GM06990 (cell line): ENCODE measurements around the gene KIF5C.

Experiments
- DNase-seq: peaks from one replicate; pipeline ENCODE4 v3.0.0-alpha.2; 2011; ENCODE audit not compliant: insufficient read length; ENCODE audit errors: extremely low read depth
- H3K27me3 ChIP-seq: replicated peaks from 2 replicates; pipeline ENCODE4 v1.6.0; 2011; ENCODE audit warnings: low read length; ENCODE audit not compliant: control insufficient read depth, insufficient read depth
- H3K36me3 ChIP-seq: 2 replicates; pipeline ENCODE4 v1.5.1; 2011; ENCODE audit warnings: low read length; ENCODE audit not compliant: control insufficient read depth, insufficient read depth
- H3K4me3 ChIP-seq: replicated peaks from 2 replicates; pipeline ENCODE4 v1.5.1; 2011; ENCODE audit warnings: low read depth, mild to moderate bottlenecking, control low read depth, low read length
- TF ChIP-seq, protein P1 (sequence below): IDR thresholded peaks from 2 replicates; pipeline ENCODE4 v1.5.1; 2011; ENCODE audit warnings: low read length, control low read depth, mild to moderate bottlenecking, inconsistent platforms; ENCODE audit not compliant: insufficient read depth, poor library complexity, severe bottlenecking

Gene KIF5C

DNA sequence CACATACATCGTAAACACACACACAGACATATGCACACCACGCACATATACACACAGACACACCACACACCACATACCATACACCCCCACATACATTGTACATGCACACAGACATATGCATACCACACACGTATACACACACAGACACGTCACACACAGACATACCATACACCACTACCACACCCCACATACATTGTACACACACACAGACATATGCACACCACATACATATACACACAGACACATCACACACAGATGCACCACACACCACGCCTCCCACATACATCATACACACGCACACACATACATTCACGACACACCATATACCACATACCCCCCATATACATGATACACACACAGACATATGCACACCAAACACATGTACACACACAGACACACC lies 58.4 kb downstream of the KIF5C start:
- Histone ChIP-seq H3K36me3 (no peaks in the 10 kb centered on the region), H3K27me3 (no peaks in the 10 kb centered on the region), H3K4me3 (no peak overlapping the region)
- TF ChIP-seq, protein P1, sequence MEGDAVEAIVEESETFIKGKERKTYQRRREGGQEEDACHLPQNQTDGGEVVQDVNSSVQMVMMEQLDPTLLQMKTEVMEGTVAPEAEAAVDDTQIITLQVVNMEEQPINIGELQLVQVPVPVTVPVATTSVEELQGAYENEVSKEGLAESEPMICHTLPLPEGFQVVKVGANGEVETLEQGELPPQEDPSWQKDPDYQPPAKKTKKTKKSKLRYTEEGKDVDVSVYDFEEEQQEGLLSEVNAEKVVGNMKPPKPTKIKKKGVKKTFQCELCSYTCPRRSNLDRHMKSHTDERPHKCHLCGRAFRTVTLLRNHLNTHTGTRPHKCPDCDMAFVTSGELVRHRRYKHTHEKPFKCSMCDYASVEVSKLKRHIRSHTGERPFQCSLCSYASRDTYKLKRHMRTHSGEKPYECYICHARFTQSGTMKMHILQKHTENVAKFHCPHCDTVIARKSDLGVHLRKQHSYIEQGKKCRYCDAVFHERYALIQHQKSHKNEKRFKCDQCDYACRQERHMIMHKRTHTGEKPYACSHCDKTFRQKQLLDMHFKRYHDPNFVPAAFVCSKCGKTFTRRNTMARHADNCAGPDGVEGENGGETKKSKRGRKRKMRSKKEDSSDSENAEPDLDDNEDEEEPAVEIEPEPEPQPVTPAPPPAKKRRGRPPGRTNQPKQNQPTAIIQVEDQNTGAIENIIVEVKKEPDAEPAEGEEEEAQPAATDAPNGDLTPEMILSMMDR = no peak
- no peak for DNase-seq

DNA sequence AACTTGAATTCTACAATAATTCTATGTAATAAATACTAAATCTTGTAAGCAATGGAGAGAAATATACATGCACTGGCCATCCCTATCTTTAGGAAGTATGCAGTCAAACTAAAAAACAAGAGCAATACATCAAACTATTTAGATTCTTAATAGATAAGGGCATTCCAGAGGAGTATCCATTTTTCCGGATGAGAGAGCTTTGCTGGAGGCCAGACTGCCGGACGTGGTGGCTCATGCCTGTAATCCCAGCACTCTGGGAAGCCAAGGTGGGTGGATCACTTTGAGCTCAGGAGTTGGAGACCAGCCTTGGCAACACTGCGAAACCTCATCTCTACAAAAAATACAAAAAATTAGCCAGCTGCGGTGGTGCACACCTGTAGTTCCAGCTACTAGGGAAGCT lies 60.8 kb downstream of the KIF5C start:
- no peaks in the 10 kb centered on the region for H3K27me3 ChIP-seq
- no peaks in the 10 kb centered on the region for H3K36me3 ChIP-seq
- no peak overlapping the region for H3K4me3 ChIP-seq
- no peak for DNase-seq
- TF ChIP-seq, protein P1 = no peak

DNA sequence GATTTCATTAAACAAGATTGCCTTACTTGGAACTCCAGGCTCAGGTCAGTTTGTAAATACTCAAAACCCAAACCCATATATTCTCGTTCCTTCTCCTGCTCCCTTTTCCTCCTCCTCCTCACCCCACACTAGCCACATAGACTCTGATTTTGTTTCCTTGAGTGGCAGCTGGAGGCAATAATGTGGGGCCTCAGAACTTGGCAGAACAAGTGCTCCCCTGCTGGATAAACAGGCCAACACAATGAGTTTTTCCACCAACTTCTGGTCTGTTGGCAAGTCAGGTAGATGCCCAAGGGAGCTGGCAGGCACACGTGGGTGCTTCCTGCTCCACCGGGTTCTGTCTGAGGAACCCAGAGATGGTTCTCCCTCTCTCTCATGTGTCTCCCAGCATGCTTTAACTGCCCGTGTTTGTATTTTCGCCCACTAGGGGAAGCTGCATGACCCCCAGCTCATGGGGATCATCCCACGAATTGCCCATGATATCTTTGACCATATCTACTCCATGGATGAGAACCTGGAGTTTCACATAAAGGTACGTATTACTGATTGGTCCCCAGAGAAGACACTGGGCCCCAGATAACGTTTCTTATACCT lies 61.9 kb downstream of the KIF5C start:
- H3K4me3 ChIP-seq = no peak overlapping the region
- TF ChIP-seq, protein P1 = no peak
- H3K27me3 ChIP-seq = no peaks in the 10 kb centered on the region
- H3K36me3 ChIP-seq = no peaks in the 10 kb centered on the region
- no peak for DNase-seq

DNA sequence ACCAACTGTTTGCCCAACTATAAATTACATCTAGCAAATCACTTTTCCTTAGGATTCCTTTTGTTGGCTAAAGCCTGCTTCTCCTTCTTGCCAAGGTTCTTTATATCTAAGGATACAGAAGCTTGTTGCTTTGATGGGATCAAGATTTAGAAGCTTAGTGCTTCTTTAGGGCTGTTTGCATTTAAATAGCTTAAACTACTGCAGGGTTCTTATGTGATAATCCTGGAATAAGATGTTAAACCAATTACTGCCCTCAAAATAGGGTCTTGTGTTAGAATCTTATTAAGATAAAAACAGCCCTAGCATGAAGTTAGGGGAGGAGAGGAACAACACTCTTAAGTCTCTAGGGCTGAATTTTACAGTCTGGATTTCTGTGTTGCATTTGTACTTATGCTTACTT lies 64.2 kb downstream of the KIF5C start:
- H3K27me3 ChIP-seq = no peaks in the 10 kb centered on the region
- DNase-seq = no peak
- H3K36me3 ChIP-seq = no peaks in the 10 kb centered on the region
- TF ChIP-seq, protein P1 = no peak
- no peak overlapping the region for H3K4me3 ChIP-seq

DNA sequence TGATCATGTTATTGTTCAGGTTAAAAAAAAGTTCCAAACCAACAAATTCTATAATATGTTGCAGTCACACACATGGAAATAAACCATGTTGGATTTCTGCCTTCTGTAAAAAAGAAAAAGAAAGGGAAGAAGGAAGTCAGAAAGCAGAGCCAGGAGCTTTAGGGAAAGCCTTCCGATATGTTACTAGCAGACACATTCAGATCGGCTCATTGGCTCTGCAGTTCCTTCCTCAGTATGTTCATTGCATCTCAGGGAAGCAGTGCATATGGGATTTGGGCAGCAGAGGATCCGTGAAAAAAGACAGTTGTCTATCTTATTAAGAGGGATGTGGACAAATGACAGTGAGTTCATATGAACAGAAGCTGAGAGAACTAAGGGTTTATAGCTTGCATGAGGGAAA lies 68.1 kb downstream of the KIF5C start:
- Histone ChIP-seq H3K36me3 (no peaks in the 10 kb centered on the region), H3K4me3 (no peak overlapping the region), H3K27me3 (no peaks in the 10 kb centered on the region)
- DNase-seq = no peak
- TF ChIP-seq, protein P1 = no peak

DNA sequence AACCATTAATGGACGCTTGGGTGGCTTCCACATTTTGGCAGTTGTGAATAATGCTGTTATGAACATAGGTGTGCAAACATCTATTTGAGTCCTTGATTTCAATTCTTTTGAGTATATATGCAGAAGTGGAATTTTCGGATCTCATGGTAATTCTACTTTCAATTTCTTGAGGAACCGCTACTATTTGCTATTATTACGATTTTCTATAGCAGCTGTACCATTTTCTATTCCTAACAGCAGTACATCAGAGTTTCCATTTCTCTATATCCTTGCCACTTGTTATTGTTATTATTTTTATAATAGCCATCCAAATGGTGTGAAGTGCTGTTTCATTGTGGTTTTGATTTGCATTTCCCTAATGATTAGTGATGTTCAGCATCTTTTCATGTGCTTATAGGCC lies 69.5 kb downstream of the KIF5C start:
- TF ChIP-seq, protein P1 = no peak
- Histone ChIP-seq H3K27me3 (no peaks in the 10 kb centered on the region), H3K36me3 (no peaks in the 10 kb centered on the region)

More for the DNA sequence above, 69.5 kb downstream of the KIF5C start:
- no peak for DNase-seq
- H3K4me3 ChIP-seq = no peak overlapping the region
